ENCODE data around the gene TMEM205. TPM values are rescaled to one million over a fixed set of nuclear protein-coding genes. Genes with fewer than 3 reads are reported as not detected.
"Not testable (repeated sequence)": the region's sequence is repeated elsewhere in the genome, so short reads cannot be mapped to it uniquely, and the experiment has no call there.

TMEM205 gene
- total and polyA plus RNA-seq, 7 experiments from 2014 or later: 19.5 to 81.0 (median 33.1) TPM

DNA sequence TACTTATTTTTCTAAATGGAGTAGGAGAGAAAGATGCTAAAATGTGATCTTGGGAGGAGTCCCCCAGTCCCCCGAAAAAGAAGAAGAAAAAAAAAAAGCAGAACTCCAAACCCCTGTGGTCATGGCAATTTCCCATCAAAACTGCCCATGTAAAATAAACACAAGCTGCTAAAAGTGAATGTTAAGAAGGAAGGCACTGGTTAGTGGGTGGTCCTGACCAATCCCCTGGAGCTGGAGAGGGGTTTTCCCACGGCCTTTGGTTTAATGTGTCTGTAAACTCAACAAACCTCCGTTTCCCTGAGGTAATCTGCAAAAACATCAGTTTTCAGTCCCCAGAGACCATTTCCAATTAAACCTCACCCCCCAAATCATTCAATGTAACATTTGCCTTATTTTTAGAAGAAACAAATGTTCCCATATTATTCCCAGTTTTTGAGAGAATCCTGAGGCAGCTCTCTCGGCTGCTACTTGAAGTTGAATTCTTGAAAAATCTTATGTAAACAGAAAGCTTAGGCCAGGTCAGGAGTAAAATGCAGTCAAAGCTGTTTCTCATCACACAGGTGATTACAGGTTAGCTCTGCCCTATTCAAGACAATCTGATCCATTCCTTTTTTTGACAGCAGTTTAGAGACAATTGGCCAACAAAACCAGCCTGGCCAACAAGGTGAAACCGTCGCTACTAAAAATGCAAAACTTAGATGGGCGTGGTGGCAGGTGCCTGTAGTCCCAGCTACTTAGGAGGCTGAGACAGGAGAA lies 23.6 kb downstream of the TMEM205 start:
- Histone ChIP-seq H3K4me1 (ENCODE audit: control insufficient read depth in 2 of 2, insufficient read depth in 2 of 2, low read length in 2 of 2) (peaks cover 0 to 12% of the 10 kb centered on the region in 2 donors), H3K4me3 (ENCODE audit: low read length) (no peak overlapping the region), H3K9me3 (ENCODE audit: control insufficient read depth in 2 of 3, low read length in 3 of 3) (no peaks in the 10 kb centered on the region), H3K27ac (ENCODE audit: low read depth, low read length) (no peak overlapping the region), H3K27me3 (ENCODE audit: control insufficient read depth in 2 of 2, insufficient read depth in 2 of 2, low read length in 2 of 2) (no peaks in the 10 kb centered on the region), H3K36me3 (ENCODE audit: control insufficient read depth in 2 of 3, insufficient read depth in 3 of 3, low read length in 3 of 3) (peaks cover 0 to 3% (median 0%) of the 10 kb centered on the region in 3 experiments)
- H3K27ac Mint-ChIP-seq: no peak overlapping the region
- ATAC-seq (no peak), DNase-seq (no peak)
- peaks cover 12 to 32% (median 17%) of the 10 kb centered on the region in 7 donors for H3K4me1 Mint-ChIP-seq
- POLR2A ChIA-PET: no interaction called here
- intact Hi-C loops (cut with micrococcal nuclease): no loop called here
- H3K36me3 Mint-ChIP-seq: peaks cover 0 to 10% (median 5%) of the 10 kb centered on the region in 5 donors
- no peak overlapping the region for H3K4me3 Mint-ChIP-seq
- H3K9me3 Mint-ChIP-seq: no peaks in the 10 kb centered on the region
- CTCF ChIA-PET: no interaction called here
- peaks cover 0 to 18% (median 0%) of the 10 kb centered on the region in 5 donors for H3K27me3 Mint-ChIP-seq

DNA sequence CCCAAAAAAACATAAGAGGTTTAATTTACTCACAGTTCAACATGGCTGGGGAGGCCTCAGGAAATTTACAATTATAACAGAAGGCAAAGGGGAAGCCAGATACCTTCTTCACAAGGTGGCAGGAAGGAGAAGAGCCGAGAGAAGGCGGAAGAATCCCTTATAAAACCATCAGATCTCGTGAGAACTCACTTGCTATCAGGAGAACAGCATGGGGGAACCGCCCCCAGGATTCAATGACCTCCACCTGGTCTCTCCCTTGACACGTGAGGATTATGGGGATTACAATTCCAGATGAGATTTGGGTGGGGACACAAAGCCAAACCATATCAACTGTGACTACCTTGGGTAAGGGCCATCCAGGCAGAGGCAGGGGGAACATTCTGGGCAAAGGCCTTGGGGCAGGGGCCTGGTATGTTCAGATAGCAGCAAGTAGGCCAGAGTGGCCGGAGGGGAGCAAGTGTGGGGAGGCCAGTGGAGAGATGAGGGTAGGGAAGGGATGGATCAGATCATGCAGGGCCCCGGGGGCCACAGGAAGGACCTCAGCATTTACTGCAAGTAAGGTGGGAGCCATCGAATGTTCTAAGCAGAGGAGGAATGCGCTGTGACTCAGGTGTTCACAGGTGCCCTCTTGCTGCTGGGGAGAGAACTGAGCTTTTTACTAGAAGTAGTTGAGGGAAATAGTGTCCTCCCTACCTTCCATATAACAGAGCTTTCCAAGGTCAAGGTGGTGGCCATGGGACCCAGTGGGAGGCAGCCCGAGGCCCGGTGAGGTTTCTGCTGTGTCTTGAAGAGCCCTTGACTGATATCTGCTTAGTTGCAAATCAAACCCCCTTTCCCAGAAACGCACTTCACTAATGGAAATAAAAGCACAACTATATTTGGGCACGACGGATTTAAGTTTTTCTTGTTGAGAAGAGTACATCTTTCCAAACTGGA lies 24.6 kb downstream of the TMEM205 start:
- intact Hi-C loops (cut with micrococcal nuclease): no loop called here
- CTCF ChIA-PET: interaction anchor here (0.6 kb wide), 1 partner anchor 53 kb away, joined by 3 read pairs; the partner anchor contains the start of gene SWSAP1
- H3K4me3 ChIP-seq (ENCODE audit: low read length): no peak overlapping the region

DNA sequence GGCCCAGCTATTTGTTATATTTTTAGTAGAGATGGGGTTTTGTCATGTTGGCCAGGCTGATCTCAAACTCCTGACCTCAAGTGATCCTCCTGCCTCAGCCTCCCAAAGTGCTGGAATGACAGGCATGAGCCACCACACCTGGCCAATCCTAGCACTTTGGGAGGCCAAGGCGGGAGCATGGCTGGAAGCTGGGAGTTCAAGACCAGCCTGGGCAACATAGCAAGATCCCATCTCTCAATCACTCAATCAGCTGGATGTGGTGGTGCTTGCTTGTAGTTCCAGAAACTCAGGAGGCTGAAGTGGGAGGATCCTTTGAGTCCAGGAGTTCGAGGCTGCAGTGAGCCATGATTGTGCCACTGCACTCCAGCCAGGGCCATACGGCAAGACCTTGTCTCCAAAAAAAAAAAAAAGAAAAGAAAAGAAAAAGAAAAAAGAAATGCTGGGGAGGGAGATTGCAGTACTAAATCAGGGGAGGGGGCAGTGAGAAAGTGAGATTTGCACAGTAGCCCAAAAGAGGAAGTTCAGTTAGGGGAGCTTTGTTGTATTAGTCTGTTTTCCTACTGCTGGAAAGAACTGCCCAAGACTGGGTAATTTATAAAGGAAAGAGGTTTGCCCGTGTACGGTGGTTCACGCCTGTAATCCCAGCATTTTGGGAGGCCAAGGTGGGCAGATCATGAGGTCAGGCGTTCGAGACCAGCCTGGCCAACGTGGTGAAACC lies 25.6 kb downstream of the TMEM205 start:
- POLR2A ChIA-PET: interaction anchor here (0.6 kb wide), 1 partner anchor 718 kb away, joined by 4 read pairs; no protein-coding TSS in a partner anchor
- H3K9me3 ChIP-seq (ENCODE audit: control insufficient read depth in 2 of 3, low read length in 3 of 3); ATAC-seq; H3K27me3 ChIP-seq (ENCODE audit: control insufficient read depth in 2 of 2, insufficient read depth in 2 of 2, low read length in 2 of 2); DNase-seq; H3K4me3 Mint-ChIP-seq; H3K9me3 Mint-ChIP-seq; CTCF ChIA-PET; H3K4me3 ChIP-seq (ENCODE audit: low read length); H3K27ac ChIP-seq (ENCODE audit: low read depth, low read length); intact Hi-C loops (cut with micrococcal nuclease); H3K36me3 ChIP-seq (ENCODE audit: control insufficient read depth in 2 of 3, insufficient read depth in 3 of 3, low read length in 3 of 3); H3K36me3 Mint-ChIP-seq: not testable (repeated sequence)
- Mint-ChIP-seq H3K27ac (peak overlapping the region in 1 of 9 donors; percentile 37), H3K4me1 (peaks cover 12 to 32% (median 17%) of the 10 kb centered on the region in 7 donors), H3K27me3 (peaks cover 4 to 25% (median 7%) of the 10 kb centered on the region in 5 donors)
- H3K4me1 ChIP-seq (ENCODE audit: control insufficient read depth in 2 of 2, insufficient read depth in 2 of 2, low read length in 2 of 2): peaks cover 0 to 12% of the 10 kb centered on the region in 2 donors

More for the DNA sequence above, 24.6 kb downstream of the TMEM205 start:
- POLR2A ChIA-PET: no interaction called here
- ATAC-seq: no peak
- DNase-seq: no peak
- H3K9me3 Mint-ChIP-seq: peaks cover 0 to 1% (median 0%) of the 10 kb centered on the region in 11 donors
- peak overlapping the region in 2 of 9 donors; percentile 37 to 48 for H3K27ac Mint-ChIP-seq
- peaks cover 0 to 3% (median 0%) of the 10 kb centered on the region in 3 experiments for H3K36me3 ChIP-seq (ENCODE audit: control insufficient read depth in 2 of 3, insufficient read depth in 3 of 3, low read length in 3 of 3)
- no peaks in the 10 kb centered on the region for H3K27me3 ChIP-seq (ENCODE audit: control insufficient read depth in 2 of 2, insufficient read depth in 2 of 2, low read length in 2 of 2)
- H3K4me1 ChIP-seq (ENCODE audit: control insufficient read depth in 2 of 2, insufficient read depth in 2 of 2, low read length in 2 of 2): peaks cover 0 to 12% of the 10 kb centered on the region in 2 donors
- H3K27ac ChIP-seq (ENCODE audit: low read depth, low read length): no peak overlapping the region
- H3K4me1 Mint-ChIP-seq: peaks cover 12 to 32% (median 17%) of the 10 kb centered on the region in 7 donors
- H3K4me3 Mint-ChIP-seq: no peak overlapping the region
- H3K9me3 ChIP-seq (ENCODE audit: control insufficient read depth in 2 of 3, low read length in 3 of 3): no peaks in the 10 kb centered on the region
- H3K27me3 Mint-ChIP-seq: peaks cover 4 to 25% (median 7%) of the 10 kb centered on the region in 5 donors
- peaks cover 0 to 5% (median 0%) of the 10 kb centered on the region in 5 donors for H3K36me3 Mint-ChIP-seq

DNA sequence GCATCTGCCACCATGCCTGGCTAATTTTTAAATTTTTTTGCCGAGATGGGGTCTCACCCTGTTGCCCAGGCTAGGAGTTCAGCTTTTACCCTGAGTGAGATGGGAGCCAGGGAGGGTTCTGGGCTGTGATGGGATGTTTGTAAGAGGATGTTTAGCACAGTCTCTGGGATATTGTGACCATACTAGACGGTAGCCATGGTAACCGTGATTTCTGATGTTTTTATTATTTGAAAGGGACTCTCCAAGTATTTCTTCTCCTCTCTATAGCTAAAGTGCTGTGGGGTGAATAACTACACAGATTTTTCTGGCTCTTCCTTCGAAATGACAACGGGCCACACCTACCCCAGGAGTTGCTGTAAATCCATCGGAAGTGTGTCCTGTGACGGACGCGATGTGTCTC lies 39.7 kb downstream of the TMEM205 start:
- ChIA-PET CTCF (no interaction called here), POLR2A (no interaction called here)
- Mint-ChIP-seq H3K9me3 (peaks cover 0 to 2% (median 0%) of the 10 kb centered on the region in 11 donors), H3K4me1 (no peaks in the 10 kb centered on the region), H3K27ac (no peak overlapping the region), H3K36me3 (no peaks in the 10 kb centered on the region), H3K27me3 (peaks cover 0 to 17% (median 7%) of the 10 kb centered on the region in 5 donors), H3K4me3 (no peak overlapping the region)
- no peaks in the 10 kb centered on the region for H3K4me1 ChIP-seq (ENCODE audit: control insufficient read depth in 2 of 2, insufficient read depth in 2 of 2, low read length in 2 of 2)
- H3K36me3 ChIP-seq (ENCODE audit: control insufficient read depth in 2 of 3, insufficient read depth in 3 of 3, low read length in 3 of 3): no peaks in the 10 kb centered on the region
- ATAC-seq (no peak), DNase-seq (no peak)
- no peak overlapping the region for H3K27ac ChIP-seq (ENCODE audit: low read depth, low read length)
- intact Hi-C loops (cut with micrococcal nuclease): no loop called here
- no peaks in the 10 kb centered on the region for H3K27me3 ChIP-seq (ENCODE audit: control insufficient read depth in 2 of 2, insufficient read depth in 2 of 2, low read length in 2 of 2)
- H3K4me3 ChIP-seq (ENCODE audit: low read length): no peak overlapping the region
- H3K9me3 ChIP-seq (ENCODE audit: control insufficient read depth in 2 of 3, low read length in 3 of 3): no peaks in the 10 kb centered on the region

DNA sequence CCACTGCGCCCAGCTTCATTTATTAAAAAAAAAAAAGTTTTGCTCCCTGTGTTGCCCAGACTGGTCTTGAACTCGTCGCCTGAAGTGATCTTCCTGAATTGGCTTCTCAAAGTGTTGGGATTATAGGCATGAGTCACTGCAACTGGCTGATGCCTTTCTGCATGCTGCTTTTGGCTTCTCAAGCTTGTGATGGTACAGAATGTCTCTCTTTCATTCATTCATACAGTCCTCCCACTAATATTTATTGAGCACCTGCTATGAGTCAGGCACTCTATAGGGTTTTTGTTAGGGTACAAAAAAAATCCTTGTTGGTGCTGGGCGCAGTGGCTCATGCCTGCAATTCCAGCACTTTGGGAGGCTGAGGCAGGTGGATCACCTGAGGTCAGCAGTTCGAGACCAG lies 41.1 kb downstream of the TMEM205 start:
- Mint-ChIP-seq H3K27me3 (peaks cover 0 to 20% (median 7%) of the 10 kb centered on the region in 5 donors), H3K36me3 (no peaks in the 10 kb centered on the region), H3K27ac (no peak overlapping the region), H3K4me3 (no peak overlapping the region), H3K4me1 (no peaks in the 10 kb centered on the region), H3K9me3 (no peaks in the 10 kb centered on the region)
- H3K4me3 ChIP-seq (ENCODE audit: low read length): no peak overlapping the region
- no peaks in the 10 kb centered on the region for H3K4me1 ChIP-seq (ENCODE audit: control insufficient read depth in 2 of 2, insufficient read depth in 2 of 2, low read length in 2 of 2)
- intact Hi-C loops (cut with micrococcal nuclease): no loop called here
- H3K27ac ChIP-seq (ENCODE audit: low read depth, low read length): no peak overlapping the region
- ChIA-PET POLR2A (no interaction called here), CTCF (interaction anchor here (1.0 kb wide), 1 partner anchor 61 kb away, joined by 4 read pairs; no protein-coding TSS in a partner anchor)
- no peaks in the 10 kb centered on the region for H3K9me3 ChIP-seq (ENCODE audit: control insufficient read depth in 2 of 3, low read length in 3 of 3)
- ATAC-seq (no peak), DNase-seq (no peak)
- no peaks in the 10 kb centered on the region for H3K27me3 ChIP-seq (ENCODE audit: control insufficient read depth in 2 of 2, insufficient read depth in 2 of 2, low read length in 2 of 2)
- H3K36me3 ChIP-seq (ENCODE audit: control insufficient read depth in 2 of 3, insufficient read depth in 3 of 3, low read length in 3 of 3): no peaks in the 10 kb centered on the region

DNA sequence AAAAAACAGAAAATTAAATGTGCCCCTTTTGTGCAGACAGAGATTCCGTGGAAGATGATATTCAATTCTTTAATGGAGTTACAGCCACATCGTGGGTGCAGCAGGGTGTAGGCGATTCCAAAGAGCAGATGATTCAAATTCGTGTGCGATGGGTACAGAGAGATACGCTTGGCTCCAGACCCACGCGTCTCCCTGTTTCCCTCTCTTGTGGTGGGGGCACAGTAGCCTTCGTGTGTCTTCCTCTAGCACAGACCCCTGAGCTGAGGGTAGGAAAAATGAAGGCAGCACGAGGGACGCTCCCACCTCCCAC lies 45.3 kb downstream of the TMEM205 start:
- Mint-ChIP-seq H3K27ac (no peak overlapping the region), H3K36me3 (no peaks in the 10 kb centered on the region), H3K4me1 (no peaks in the 10 kb centered on the region), H3K9me3 (no peaks in the 10 kb centered on the region), H3K4me3 (no peak overlapping the region), H3K27me3 (peaks cover 0 to 34% (median 10%) of the 10 kb centered on the region in 5 donors)
- intact Hi-C loops (cut with micrococcal nuclease): no loop called here
- CTCF ChIA-PET: no interaction called here
- H3K27ac ChIP-seq (ENCODE audit: low read depth, low read length): no peak overlapping the region
- no peaks in the 10 kb centered on the region for H3K9me3 ChIP-seq (ENCODE audit: control insufficient read depth in 2 of 3, low read length in 3 of 3)
- POLR2A ChIA-PET: no interaction called here
- no peaks in the 10 kb centered on the region for H3K27me3 ChIP-seq (ENCODE audit: control insufficient read depth in 2 of 2, insufficient read depth in 2 of 2, low read length in 2 of 2)
- no peaks in the 10 kb centered on the region for H3K4me1 ChIP-seq (ENCODE audit: control insufficient read depth in 2 of 2, insufficient read depth in 2 of 2, low read length in 2 of 2)
- ATAC-seq (no peak), DNase-seq (no peak)
- H3K36me3 ChIP-seq (ENCODE audit: control insufficient read depth in 2 of 3, insufficient read depth in 3 of 3, low read length in 3 of 3): no peaks in the 10 kb centered on the region
- no peak overlapping the region for H3K4me3 ChIP-seq (ENCODE audit: low read length)

Data from naive thymus-derived CD4-positive, alpha-beta T cell (primary cell).